ENCODE measurements around the gene UBE2B. TPM values are rescaled to one million over a fixed set of nuclear protein-coding genes. Genes with fewer than 3 reads are reported as not detected.

UBE2B gene
- total RNA-seq, 2 experiments from 2014 or later = 7.6 to 70.3 TPM

- Histone ChIP-seq H3K36me3 (ENCODE audit: insufficient read depth, low read length) (no peaks in the 10 kb centered on the region), H3K4me1 (ENCODE audit: insufficient read depth, low read length, poor library complexity, severe bottlenecking) (no peaks in the 10 kb centered on the region), H3K79me2 (ENCODE audit: insufficient read depth, low read depth, low read length) (no peaks in the 10 kb centered on the region), H2AFZ (ENCODE audit: low read length) (no peak overlapping the region), H3K27ac (ENCODE audit: low read depth, low read length, poor library complexity, severe bottlenecking) (no peak overlapping the region), H3K4me3 (ENCODE audit: low read depth, low read length, poor library complexity, severe bottlenecking) (no peak overlapping the region), H3K9me2 (ENCODE audit: insufficient read depth, low read length) (no peaks in the 10 kb centered on the region), H3K4me2 (ENCODE audit: low read length) (no peak overlapping the region), H3K9me3 (ENCODE audit: low read length) (no peaks in the 10 kb centered on the region), H4K20me1 (ENCODE audit: insufficient read depth, low read length) (no peaks in the 10 kb centered on the region)
- ChIA-PET POLR2A (interaction anchor here (0.7 to 0.8 kb wide), 2 partner anchors 12 to 42 kb away, joined by 3 read pairs; no protein-coding TSS in a partner anchor), CTCF (ENCODE audit: unreplicated experiment) (no interaction called here)
- intact Hi-C loops (cut with micrococcal nuclease; ENCODE audit: unreplicated experiment) = no loop called here
- no TSS peak for BruUV-seq (replicated peaks)
- TF ChIP-seq CTCF (conservative IDR thresholded peaks at IDR 0.05; ENCODE audit: low read length) (no peak), EZH2phosphoT487 (IDR thresholded peaks at IDR 0.05; ENCODE audit: borderline replicate concordance, low read depth, low read length) (no peak)
- no peak for DNase-seq (ENCODE audit: low spot score)
Observed at GRCh38 chr5:134432677-134433359, 61.4 kb downstream of the UBE2B start.

- Histone ChIP-seq H3K36me3 (ENCODE audit: insufficient read depth, low read length) (no peaks in the 10 kb centered on the region), H3K9me2 (ENCODE audit: insufficient read depth, low read length) (no peaks in the 10 kb centered on the region), H3K4me3 (ENCODE audit: low read depth, low read length, poor library complexity, severe bottlenecking) (no peak overlapping the region), H3K4me2 (ENCODE audit: low read length) (no peak overlapping the region), H3K79me2 (ENCODE audit: insufficient read depth, low read depth, low read length) (no peaks in the 10 kb centered on the region), H3K9me3 (ENCODE audit: low read length) (no peaks in the 10 kb centered on the region), H2AFZ (ENCODE audit: low read length) (no peak overlapping the region), H3K4me1 (ENCODE audit: insufficient read depth, low read length, poor library complexity, severe bottlenecking) (no peaks in the 10 kb centered on the region), H3K27ac (ENCODE audit: low read depth, low read length, poor library complexity, severe bottlenecking) (no peak overlapping the region), H4K20me1 (ENCODE audit: insufficient read depth, low read length) (no peaks in the 10 kb centered on the region)
- ChIA-PET CTCF (ENCODE audit: unreplicated experiment) (no interaction called here), POLR2A (interaction anchor here (0.6 kb wide), 1 partner anchor 382 kb away, joined by 3 read pairs; no protein-coding TSS in a partner anchor)
- TF ChIP-seq CTCF (conservative IDR thresholded peaks at IDR 0.05; ENCODE audit: low read length) = no peak
- no peak for DNase-seq (ENCODE audit: low spot score)
- intact Hi-C loops (cut with micrococcal nuclease; ENCODE audit: unreplicated experiment) = no loop called here
- BruUV-seq (replicated peaks) = no TSS peak
Observed at GRCh38 chr5:134435560-134435959, 64.2 kb downstream of the UBE2B start.

GRCh38 chr5:134436523-134437339 is 65.4 kb downstream of the UBE2B start:
- H3K79me2 ChIP-seq (ENCODE audit: insufficient read depth, low read depth, low read length) = no peaks in the 10 kb centered on the region
- no peak overlapping the region for H3K4me3 ChIP-seq (ENCODE audit: low read depth, low read length, poor library complexity, severe bottlenecking)
- H4K20me1 ChIP-seq (ENCODE audit: insufficient read depth, low read length) = no peaks in the 10 kb centered on the region
- H2AFZ ChIP-seq (ENCODE audit: low read length) = peak overlapping the region; percentile 76
- ChIA-PET POLR2A (no interaction called here), CTCF (ENCODE audit: unreplicated experiment) (interaction anchor here (1.3 kb wide), 1 partner anchor 10 kb away, joined by 4 read pairs; no protein-coding TSS in a partner anchor)
- intact Hi-C loops (cut with micrococcal nuclease; ENCODE audit: unreplicated experiment) = no loop called here
- TF ChIP-seq CTCF (conservative IDR thresholded peaks at IDR 0.05; ENCODE audit: low read length) (no peak), EZH2phosphoT487 (IDR thresholded peaks at IDR 0.05; ENCODE audit: borderline replicate concordance, low read depth, low read length) (no peak)
- no TSS peak for BruUV-seq (replicated peaks)
- H3K9me2 ChIP-seq (ENCODE audit: insufficient read depth, low read length) = no peaks in the 10 kb centered on the region
- no peak overlapping the region for H3K4me2 ChIP-seq (ENCODE audit: low read length)
- H3K36me3 ChIP-seq (ENCODE audit: insufficient read depth, low read length) = no peaks in the 10 kb centered on the region
- peak; percentile 22 for DNase-seq (ENCODE audit: low spot score)
- no peaks in the 10 kb centered on the region for H3K4me1 ChIP-seq (ENCODE audit: insufficient read depth, low read length, poor library complexity, severe bottlenecking)
- H3K27ac ChIP-seq (ENCODE audit: low read depth, low read length, poor library complexity, severe bottlenecking) = no peak overlapping the region
- H3K9me3 ChIP-seq (ENCODE audit: low read length) = no peaks in the 10 kb centered on the region
